BJ (cell line): ENCODE data around the gene AP2B1. TPM values are rescaled to one million over a fixed set of nuclear protein-coding genes. Genes with fewer than 3 reads are reported as not detected.

Experiments used
- CTCF ChIA-PET: fragments of 350-600 bp; formaldehyde crosslinking; extraction: SDS; loops from one replicate; lab custom pipeline; 2021; ENCODE audit warnings: antibody characterized with exemption, inconsistent platforms; lab: Yijun Ruan, JAX
- POLR2A ChIA-PET: fragments of 300-600 bp; sonication (Branson Sonifier 250); formaldehyde crosslinking; extraction: SDS; loops from one replicate; lab custom pipeline; 2021; ENCODE audit warnings: antibody characterized with exemption; lab: Charles Lee
- DNase-seq: peaks from one replicate; pipeline ENCODE4 v3.0.0-alpha.2; 2011; ENCODE audit warnings: low read depth
- H3K27me3 ChIP-seq: 2 replicates; pipeline ENCODE4 v1.6.0; 2011; ENCODE audit warnings: low read length; ENCODE audit not compliant: control insufficient read depth, insufficient read depth
- H3K36me3 ChIP-seq: 2 replicates; pipeline ENCODE4 v1.5.1; 2011; ENCODE audit warnings: low read length; ENCODE audit not compliant: control insufficient read depth, insufficient read depth
- H3K4me3 ChIP-seq: 2 replicates; pipeline ENCODE4 v1.5.1; 2011; ENCODE audit warnings: low read depth, mild to moderate bottlenecking, control low read depth, low read length
- CTCF ChIP-seq: IDR thresholded peaks from 2 replicates; pipeline ENCODE4 v1.5.1; 2011; ENCODE audit warnings: low read depth, mild to moderate bottlenecking, control low read depth, inconsistent platforms, low read length, moderate library complexity; ENCODE audit not compliant: insufficient read depth
- polyA plus RNA-seq: library from polyadenylated mRNA; depleted of rRNA; stranded (reverse); fragments of >200 nt; gene quantifications from 2 replicates; pipeline ENCODE4 v1.2.3, GENCODE V29; 2011

Gene AP2B1
- polyA plus RNA-seq, 1 experiment, result 122 TPM

DNA sequence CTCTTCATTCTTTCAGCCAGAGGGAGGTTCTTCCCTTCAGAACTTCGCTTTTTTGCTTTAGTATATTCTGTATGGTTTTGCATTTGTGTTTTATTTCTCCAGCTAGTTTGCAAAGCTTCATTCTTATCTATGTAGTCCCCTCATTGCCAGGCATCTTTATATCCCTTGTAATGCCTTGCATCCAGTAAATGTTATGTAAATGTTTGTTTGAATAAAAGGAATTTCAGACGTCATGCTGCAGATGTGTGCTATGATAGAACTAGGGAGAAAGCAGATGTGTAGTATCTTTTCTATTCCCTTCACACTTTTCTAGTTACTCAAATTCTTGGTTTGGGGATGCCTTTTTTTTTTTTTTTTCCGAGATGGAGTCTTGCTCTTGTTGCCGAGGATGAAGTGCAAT is 81.7 kb downstream of the AP2B1 start:
- Histone ChIP-seq H3K27me3 (no peaks in the 10 kb centered on the region), H3K36me3 (peaks cover 3% of the 10 kb centered on the region), H3K4me3 (no peak overlapping the region)
- TF ChIP-seq CTCF, result no peak
- no peak for DNase-seq
- ChIA-PET CTCF (interaction anchor here (1.2 to 1.6 kb wide), 3 partner anchors 12 to 78 kb away, joined by 3 to 9 read pairs (median 5); no protein-coding TSS in a partner anchor), POLR2A (no interaction called here)

- no peaks in the 10 kb centered on the region for H3K27me3 ChIP-seq
- no peak overlapping the region for H3K4me3 ChIP-seq
- H3K36me3 ChIP-seq, result peaks cover 5% of the 10 kb centered on the region
- CTCF ChIA-PET, result interaction anchor here (0.8 to 1.6 kb wide), 2 partner anchors 11 to 17 kb away, joined by 3 read pairs; no protein-coding TSS in a partner anchor
- TF ChIP-seq CTCF, result no peak
- DNase-seq, result no peak
- POLR2A ChIA-PET, result no interaction called here
These were observed 87.4 kb downstream of the AP2B1 start for GRCh38 chr17:35674552-35674951.

- H3K4me3 ChIP-seq, result no peak overlapping the region
- DNase-seq, result no peak
- ChIA-PET POLR2A (no interaction called here), CTCF (no interaction called here)
- H3K36me3 ChIP-seq, result peaks cover 2% of the 10 kb centered on the region
- H3K27me3 ChIP-seq, result no peaks in the 10 kb centered on the region
- no peak for TF ChIP-seq CTCF
These were observed 89.3 kb downstream of the AP2B1 start for GRCh38 chr17:35676441-35676840.

DNA sequence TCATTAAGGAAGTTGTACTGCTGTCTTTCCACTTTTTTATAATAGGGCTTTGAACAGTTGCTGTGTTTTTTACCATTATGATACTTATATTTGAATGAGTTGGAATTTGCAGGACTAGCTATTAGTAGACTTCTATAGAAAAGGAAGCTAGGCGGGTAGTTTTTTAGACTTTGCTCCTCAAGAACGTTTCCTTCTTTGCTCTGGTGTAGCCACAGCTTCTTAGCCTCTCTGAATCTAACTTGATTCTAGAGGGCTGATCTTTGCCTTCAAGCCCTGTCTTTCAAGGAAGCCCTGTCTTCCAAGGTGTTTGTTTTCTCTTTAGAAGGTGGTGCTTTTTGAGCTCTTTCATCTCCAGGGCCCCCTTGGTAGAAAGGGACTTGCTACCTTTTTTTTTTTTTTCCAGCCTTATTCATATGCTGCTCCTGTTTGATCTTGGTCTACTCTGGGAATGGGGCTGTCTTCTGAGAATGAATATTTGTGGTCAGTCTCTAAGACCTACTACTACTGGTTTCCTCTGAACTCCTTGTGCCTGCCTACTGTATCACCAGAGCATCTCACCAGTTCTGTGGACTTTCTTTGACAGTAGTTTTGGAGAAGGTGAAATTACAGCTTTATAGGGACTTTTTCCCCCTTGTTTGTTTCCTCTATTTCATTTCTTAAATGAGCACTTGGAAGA is 92.0 kb downstream of the AP2B1 start:
- H3K4me3 ChIP-seq, result no peak overlapping the region
- CTCF ChIA-PET, result interaction anchor here (1.1 kb wide), 1 partner anchor 68 kb away, joined by 3 read pairs; no protein-coding TSS in a partner anchor
- DNase-seq, result no peak
- POLR2A ChIA-PET, result no interaction called here
- H3K27me3 ChIP-seq, result no peaks in the 10 kb centered on the region
- peaks cover 1% of the 10 kb centered on the region for H3K36me3 ChIP-seq
- TF ChIP-seq CTCF, result no peak

DNA sequence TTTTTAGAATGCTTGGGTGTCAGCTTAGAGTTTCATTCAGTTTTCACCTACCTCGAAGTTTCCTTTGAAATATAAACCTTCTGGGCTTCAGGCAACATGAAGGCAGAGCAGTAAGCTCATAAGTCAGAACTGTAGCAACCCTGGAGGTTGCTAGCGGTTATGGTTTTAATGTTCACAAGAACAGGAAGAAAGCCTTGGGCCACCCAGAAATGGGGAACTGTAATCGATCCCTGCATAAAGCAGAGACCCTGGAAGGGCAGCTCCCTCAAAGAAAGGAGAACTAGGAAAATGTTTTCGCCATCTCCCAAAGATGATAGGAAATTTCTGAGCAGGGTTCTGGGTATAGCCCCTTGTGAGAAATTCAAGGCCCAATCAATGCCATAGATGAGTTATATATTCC is 96.5 kb downstream of the AP2B1 start:
- peaks cover 1% of the 10 kb centered on the region; the same call in 1 of the 2 replicates for H3K36me3 ChIP-seq
- CTCF ChIA-PET, result interaction anchor here (1.4 to 1.6 kb wide), 2 partner anchors 14 to 64 kb away, joined by 5 to 6 read pairs; no protein-coding TSS in a partner anchor

More for the DNA sequence above, 96.5 kb downstream of the AP2B1 start:
- no peak overlapping the region for H3K4me3 ChIP-seq
- DNase-seq, result no peak
- TF ChIP-seq CTCF, result no peak
- POLR2A ChIA-PET, result no interaction called here
- no peaks in the 10 kb centered on the region for H3K27me3 ChIP-seq
